H54 (cell line): ENCODE results near the gene ACO2.

ENCODE experiments used
- DNase-seq: peaks from one replicate; pipeline ENCODE4 v3.0.0; 2011; ENCODE audit warnings: low spot score, mixed read lengths; ENCODE audit not compliant: insufficient read length
- FAIRE-seq: peaks from 3 replicates; lab custom pipeline; 2011; peaks lifted over from hg19 to GRCh38; lab: Jason Lieb, UNC
- POLR2A ChIP-seq: IDR thresholded peaks from 2 replicates; pipeline ENCODE4 v1.6.1; 2011; ENCODE audit warnings: low read depth, mild to moderate bottlenecking, low read length

ACO2 gene

DNA sequence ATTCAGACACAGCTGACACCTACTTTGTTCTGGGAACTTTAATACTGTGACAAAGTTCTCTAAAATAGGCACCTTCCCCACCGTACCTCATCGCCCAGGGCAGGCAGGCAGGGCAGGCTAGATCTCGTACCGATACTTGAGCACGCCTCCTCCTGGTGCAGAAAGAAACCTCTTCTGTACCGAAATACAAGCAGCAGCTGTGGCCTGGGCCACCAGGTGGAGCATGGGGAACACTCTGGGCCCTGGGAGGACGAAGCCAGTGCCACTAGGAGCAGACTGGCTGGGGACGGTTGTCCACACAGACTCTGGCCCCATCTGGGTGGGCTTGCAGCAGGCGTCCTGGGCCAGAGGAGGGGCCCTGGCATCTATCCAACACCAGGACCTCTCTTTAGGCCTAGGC, 108.0 kb downstream of the ACO2 start:
- FAIRE-seq = no peak
- DNase-seq = no peak
- no peak for TF ChIP-seq POLR2A

GRCh38 chr22:41578114-41578513, 109.2 kb downstream of the ACO2 start:
- FAIRE-seq = no peak
- no peak for DNase-seq
- TF ChIP-seq POLR2A = no peak
